Fibroblast of peridontal ligament (primary cell): ENCODE measurements around the gene PGAP3.
"Not testable (repeated sequence)": the region's sequence is repeated elsewhere in the genome, so short reads cannot be mapped to it uniquely, and the experiment has no call there.

Source experiments
- DNase-seq: peaks from one replicate; pipeline ENCODE4 v3.0.0-alpha.2; 2010; ENCODE audit errors: extremely low read depth

PGAP3 gene

GRCh38 chr17:39715375-39716072 lies 27.7 kb upstream of the PGAP3 start:
- DNase-seq, result no peak

- DNase-seq, result no peak
Measured at GRCh38 chr17:39714234-39714633, 26.4 kb upstream of the PGAP3 start.

- DNase-seq, result no peak
Measured at GRCh38 chr17:39711851-39712250, 24.0 kb upstream of the PGAP3 start.

GRCh38 chr17:39711071-39711470 lies 23.2 kb upstream of the PGAP3 start:
- DNase-seq, result not testable (repeated sequence)

GRCh38 chr17:39709998-39710964 lies 22.4 kb upstream of the PGAP3 start:
- DNase-seq, result no peak

- DNase-seq, result no peak
Measured at GRCh38 chr17:39709319-39709997, 21.6 kb upstream of the PGAP3 start.

- no peak for DNase-seq
Measured at GRCh38 chr17:39706921-39707337, 19.1 kb upstream of the PGAP3 start.

GRCh38 chr17:39706383-39706782 lies 18.5 kb upstream of the PGAP3 start:
- DNase-seq, result no peak

- DNase-seq, result no peak
Measured at GRCh38 chr17:39705786-39706348, 18.0 kb upstream of the PGAP3 start.

GRCh38 chr17:39704821-39705551 lies 17.1 kb upstream of the PGAP3 start:
- DNase-seq, result peak; percentile 53

GRCh38 chr17:39703913-39704312 lies 16.1 kb upstream of the PGAP3 start:
- no peak for DNase-seq

GRCh38 chr17:39702901-39703893 lies 15.3 kb upstream of the PGAP3 start:
- DNase-seq, result no peak

GRCh38 chr17:39701784-39702422 lies 14.0 kb upstream of the PGAP3 start:
- no peak for DNase-seq

GRCh38 chr17:39701012-39701783 lies 13.3 kb upstream of the PGAP3 start:
- DNase-seq, result no peak

- peak; percentile 25 for DNase-seq
Measured at GRCh38 chr17:39700148-39700987, 12.5 kb upstream of the PGAP3 start.

- peak; percentile 73 for DNase-seq
Measured at GRCh38 chr17:39699818-39700147, 11.9 kb upstream of the PGAP3 start, which contains the start of gene ERBB2. Gene ERBB2 (plus strand): TSS chr17:39700064. CDS start chr17:39700239, 175 bp downstream.

GRCh38 chr17:39699157-39699817 lies 11.4 kb upstream of the PGAP3 start:
- DNase-seq, result not testable (repeated sequence)
